Measurements from ENCODE around the gene ADAMTSL3.

GRCh38 chr15:83769411-83769999 lies 115.6 kb downstream of the ADAMTSL3 start:
- no peak for TF ChIP-seq EP300 (IDR thresholded peaks at IDR 0.05; ENCODE audit: low read depth)
- TF ChIP-seq CTCF (IDR thresholded peaks at IDR 0.05), result no peak

Data from transverse colon (tissue), 3 donors.